Esophagus (tissue), 2 donors: Measurements from ENCODE around the gene USP3. TPM values are rescaled to one million over a fixed set of nuclear protein-coding genes. Genes with fewer than 3 reads are reported as not detected.
"Not testable (repeated sequence)": the region's sequence is repeated elsewhere in the genome, so short reads cannot be mapped to it uniquely, and the experiment has no call there.

Experiments
- H3K27ac ChIP-seq, 2 donors: one replicate each; pipeline ENCODE4 v1.5.1; 2013; ENCODE audit warnings: low read depth in 2 of 2, mild to moderate bottlenecking in 2 of 2, inconsistent platforms in 1 of 2, low read length in 1 of 2, moderate library complexity in 1 of 2
- H3K27me3 ChIP-seq, 2 donors: one replicate each; pipeline ENCODE4 v1.6.1; 2013; ENCODE audit warnings: low read length in 2 of 2, control low read depth in 1 of 2, mild to moderate bottlenecking in 1 of 2; ENCODE audit not compliant: insufficient read depth in 2 of 2, control insufficient read depth in 1 of 2
- H3K36me3 ChIP-seq, 2 donors: one replicate each; pipeline ENCODE4 v1.6.1; 2013; ENCODE audit warnings: low read length in 1 of 2; ENCODE audit not compliant: control insufficient read depth in 2 of 2, insufficient read depth in 2 of 2
- H3K4me1 ChIP-seq, 2 donors: one replicate each; pipeline ENCODE4 v1.6.1; 2013; ENCODE audit warnings: low read length in 1 of 2; ENCODE audit not compliant: control insufficient read depth in 2 of 2, insufficient read depth in 2 of 2
- H3K4me3 ChIP-seq, 2 donors: one replicate each; pipeline ENCODE4 v1.5.1; 2013; ENCODE audit warnings: low read length in 2 of 2, mild to moderate bottlenecking in 2 of 2, low read depth in 1 of 2, moderate library complexity in 1 of 2
- H3K9me3 ChIP-seq, 2 donors: one replicate each; pipeline ENCODE4 v1.6.1; 2013; ENCODE audit warnings: mild to moderate bottlenecking in 2 of 2, low read depth in 1 of 2, low read length in 1 of 2, moderate library complexity in 1 of 2; ENCODE audit not compliant: control insufficient read depth in 2 of 2, insufficient read depth in 1 of 2
- WGBS, 2 donors: extraction: QIAGEN DNeasy Blood & Tissue Kit; methylation state at CpG; one replicate each; pipeline ENCODE4 v1.1.7; 2013; 5-methylcytosine and 5-hydroxymethylcytosine counted together
- polyA plus RNA-seq, 2 donors: library from polyadenylated mRNA; stranded (reverse); fragments of 200-250 nt; gene quantifications; one replicate each; pipeline ENCODE4 v1.2.3, GENCODE V29; 2013
- donor health status: healthy with polysubstance abuse.
- donor health status: Bipolar disorder and iron deficiency.

The USP3 gene
- polyA plus RNA-seq, 2 donors: 14.0 to 15.0 TPM

GRCh38 chr15:63606308-63606707 is 101.9 kb downstream of the USP3 start:
- Histone ChIP-seq H3K9me3 (no peaks in the 10 kb centered on the region), H3K27ac (no peak overlapping the region), H3K4me3 (no peak overlapping the region), H3K36me3 (peaks cover 2 to 14% of the 10 kb centered on the region in 2 donors), H3K27me3 (no peaks in the 10 kb centered on the region), H3K4me1 (peaks cover 0 to 2% of the 10 kb centered on the region in 2 donors)
- WGBS, 2 donors: 61 to 66% methylated on average over 2 of the region's 2 CpGs

DNA sequence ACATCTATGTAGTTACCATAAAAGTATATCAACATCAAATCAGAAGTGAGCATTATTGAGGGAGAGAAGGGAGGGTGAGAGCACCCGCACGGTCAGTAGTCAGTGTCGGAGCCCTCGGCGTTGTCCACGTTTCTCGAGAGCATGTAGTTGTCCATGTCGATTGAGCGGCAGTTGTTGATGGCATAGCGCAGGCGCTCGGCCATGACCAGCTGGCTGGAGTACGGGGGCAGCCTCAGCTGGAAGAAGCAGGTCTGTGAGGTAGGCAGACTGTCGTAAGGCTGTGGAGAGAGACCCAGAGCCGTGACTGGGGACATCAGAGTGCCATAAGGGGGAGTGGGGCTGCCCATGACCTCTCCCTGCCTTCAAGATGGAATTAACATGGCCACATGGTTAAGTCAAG is 104.6 kb downstream of the USP3 start:
- H3K36me3 ChIP-seq: peaks cover 5 to 22% of the 10 kb centered on the region in 2 donors
- no peaks in the 10 kb centered on the region for H3K4me1 ChIP-seq
- H3K9me3 ChIP-seq: no peaks in the 10 kb centered on the region
- no peaks in the 10 kb centered on the region for H3K27me3 ChIP-seq
- no peak overlapping the region for H3K27ac ChIP-seq
- no peak overlapping the region for H3K4me3 ChIP-seq
- 94 to 95% methylated on average over 15 of the region's 15 CpGs for WGBS, 2 donors

DNA sequence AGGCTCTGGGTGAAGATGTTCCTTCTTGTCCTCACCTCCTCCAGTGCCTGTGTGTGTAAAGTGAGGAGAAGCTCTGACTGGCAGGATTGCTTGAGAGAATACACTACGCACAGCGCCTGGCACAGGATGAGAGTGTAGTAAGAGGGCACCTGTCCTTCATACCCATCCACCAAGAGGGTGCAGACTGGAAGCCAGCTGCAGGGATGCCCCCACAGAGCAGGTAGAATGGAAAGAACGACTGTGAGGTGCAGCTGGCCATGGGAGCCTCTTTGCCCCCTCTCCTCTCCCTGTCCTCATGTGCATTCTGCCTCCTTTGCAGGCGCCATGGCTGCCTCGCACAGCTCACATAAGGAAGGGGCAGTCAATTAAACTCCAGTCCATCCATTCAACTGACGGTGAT is 105.1 kb downstream of the USP3 start:
- 88 to 89% methylated on average over 6 of the region's 6 CpGs for WGBS, 2 donors

GRCh38 chr15:63610209-63610841 is 105.9 kb downstream of the USP3 start:
- peaks cover 7 to 28% of the 10 kb centered on the region in 2 donors for H3K36me3 ChIP-seq
- no peaks in the 10 kb centered on the region for H3K27me3 ChIP-seq
- WGBS, 2 donors: 1 to 4% methylated on average over 6 of the region's 6 CpGs

More for the DNA sequence above, 105.1 kb downstream of the USP3 start:
- Histone ChIP-seq H3K27me3 (no peaks in the 10 kb centered on the region), H3K36me3 (peaks cover 7 to 22% of the 10 kb centered on the region in 2 donors), H3K9me3 (no peaks in the 10 kb centered on the region), H3K4me3 (no peak overlapping the region), H3K4me1 (no peaks in the 10 kb centered on the region), H3K27ac (no peak overlapping the region)

GRCh38 chr15:63611177-63611576 is 106.8 kb downstream of the USP3 start:
- Histone ChIP-seq H3K36me3 (peaks cover 7 to 28% of the 10 kb centered on the region in 2 donors), H3K4me3 (no peak overlapping the region), H3K27me3 (no peaks in the 10 kb centered on the region), H3K9me3 (no peaks in the 10 kb centered on the region), H3K4me1 (no peaks in the 10 kb centered on the region), H3K27ac (peak overlapping the region in 1 of 2 donors; percentile 24)
- WGBS, 2 donors: 64 to 66% methylated on average over 3 of the region's 3 CpGs

More at GRCh38 chr15:63610209-63610841, 105.9 kb downstream of the USP3 start:
- Histone ChIP-seq H3K4me3 (no peak overlapping the region), H3K27ac (peak overlapping the region; percentile 31 to 78), H3K4me1 (no peaks in the 10 kb centered on the region), H3K9me3 (no peaks in the 10 kb centered on the region)

- no peaks in the 10 kb centered on the region for H3K9me3 ChIP-seq
- H3K27me3 ChIP-seq: no peaks in the 10 kb centered on the region
- WGBS, 2 donors: 96 to 98% methylated on average over 15 of the region's 15 CpGs
- no peak overlapping the region for H3K27ac ChIP-seq
- H3K4me3 ChIP-seq: no peak overlapping the region
- peaks cover 0 to 3% of the 10 kb centered on the region in 2 donors for H3K4me1 ChIP-seq
- H3K36me3 ChIP-seq: peaks cover 7 to 31% of the 10 kb centered on the region in 2 donors
Observed at GRCh38 chr15:63612300-63612699, 107.9 kb downstream of the USP3 start.

- Histone ChIP-seq H3K27me3 (no peaks in the 10 kb centered on the region), H3K4me3 (no peak overlapping the region), H3K4me1 (peaks cover 0 to 3% of the 10 kb centered on the region in 2 donors), H3K9me3 (no peaks in the 10 kb centered on the region), H3K27ac (no peak overlapping the region), H3K36me3 (peaks cover 7 to 17% of the 10 kb centered on the region in 2 donors)
- WGBS, 2 donors: 75 to 79% methylated on average over 3 of the region's 3 CpGs
Observed at GRCh38 chr15:63615935-63616334, 111.5 kb downstream of the USP3 start.

DNA sequence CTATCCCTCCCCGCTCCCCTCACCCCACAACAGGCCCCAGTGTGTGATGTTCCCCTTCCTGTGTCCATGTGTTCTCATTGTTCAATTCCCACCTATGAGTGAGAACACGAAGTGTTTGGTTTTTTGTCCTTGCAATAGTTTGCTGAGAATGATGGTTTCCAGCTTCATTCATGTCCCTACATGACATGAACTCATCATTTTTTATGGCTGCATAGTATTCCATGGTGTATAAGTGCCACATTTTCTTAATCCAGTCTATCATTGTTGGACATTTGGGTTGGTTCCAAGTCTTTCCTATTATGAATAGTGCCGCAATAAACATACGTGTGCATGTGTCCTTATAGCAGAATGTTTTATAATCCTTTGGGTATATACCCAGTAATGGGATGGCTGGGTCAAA is 112.8 kb downstream of the USP3 start:
- not testable (repeated sequence) for H3K4me1 ChIP-seq, H3K27me3 ChIP-seq, H3K27ac ChIP-seq, H3K4me3 ChIP-seq, H3K9me3 ChIP-seq
- H3K36me3 ChIP-seq: peaks cover 3 to 15% of the 10 kb centered on the region in 2 donors
- 97% methylated on average over 4 of the region's 4 CpGs for WGBS, 2 donors

GRCh38 chr15:63617627-63618026 is 113.2 kb downstream of the USP3 start:
- not testable (repeated sequence) for H3K9me3 ChIP-seq, H3K27me3 ChIP-seq, H3K4me3 ChIP-seq, H3K27ac ChIP-seq, H3K36me3 ChIP-seq, H3K4me1 ChIP-seq
- 97 to 98% methylated on average over 2 of the region's 3 CpGs for WGBS, 2 donors

DNA sequence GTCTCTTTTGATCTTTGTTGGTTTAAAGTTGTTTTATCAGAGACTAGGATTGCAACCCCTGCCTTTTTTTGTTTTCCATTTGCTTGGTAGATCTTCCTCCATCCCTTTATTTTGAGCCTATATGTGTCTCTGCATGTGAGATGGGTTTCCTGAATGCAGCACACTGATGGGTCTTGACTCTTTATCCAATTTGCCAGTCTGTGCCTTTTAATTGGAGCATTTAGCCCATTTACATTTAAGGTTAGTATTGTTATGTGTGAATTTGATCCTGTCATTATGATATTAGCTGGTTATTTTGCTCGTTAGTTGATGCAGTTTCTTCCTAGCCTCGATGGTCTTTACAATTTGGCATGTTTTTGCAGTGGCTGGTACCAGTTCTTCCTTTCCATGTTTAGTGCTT is 116.4 kb downstream of the USP3 start:
- not testable (repeated sequence) for H3K27ac ChIP-seq, H3K4me1 ChIP-seq, H3K9me3 ChIP-seq, H3K4me3 ChIP-seq, H3K27me3 ChIP-seq
- no CpG with 5 or more reads among the region's 2 CpGs for WGBS, 2 donors
- H3K36me3 ChIP-seq: peaks cover 10 to 13% of the 10 kb centered on the region in 2 donors
